ENCODE data around the gene LAMB1.

DNA sequence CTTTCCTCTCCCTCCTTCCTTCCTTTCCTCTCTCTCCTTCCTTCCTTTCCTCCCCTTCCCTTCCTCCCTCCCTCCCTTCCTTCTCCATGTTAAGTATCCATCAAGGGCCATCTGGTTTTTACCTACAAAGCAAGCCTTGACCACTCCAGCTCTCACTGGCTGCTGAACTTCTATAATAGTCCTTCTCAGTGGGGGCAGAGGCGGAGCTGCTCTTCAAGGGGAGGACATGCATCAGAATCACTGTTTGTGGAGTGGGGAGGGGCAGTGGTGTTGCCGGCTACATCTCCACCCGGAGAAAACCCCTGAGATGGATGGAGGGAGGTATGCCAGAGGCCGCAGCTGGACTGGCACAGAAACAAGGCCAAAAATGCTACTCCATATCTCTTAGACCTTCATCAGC is 25.9 kb downstream of the LAMB1 start:
- TF ChIP-seq MAFG (CRISPR knock-in tag; IDR thresholded peaks at IDR 0.05) (no peak), RFX5 (IDR thresholded peaks at IDR 0.05; ENCODE audit: low read depth, low read length) (no peak), ZNF101 (CRISPR knock-in tag; IDR thresholded peaks at IDR 0.05; ENCODE audit: borderline replicate concordance, low read depth) (no peak), CREM (IDR thresholded peaks at IDR 0.05) (no peak), CREM (CRISPR knock-in tag; IDR thresholded peaks at IDR 0.05) (no peak), ZNF615 (CRISPR knock-in tag; IDR thresholded peaks at IDR 0.05; ENCODE audit: borderline replicate concordance) (no peak), KDM1A (CRISPR knock-in tag; IDR thresholded peaks at IDR 0.05) (no peak), YY1 (IDR thresholded peaks at IDR 0.05; ENCODE audit: insufficient read depth, insufficient replicate concordance, low read depth, low read length) (no peak), EP300 (IDR thresholded peaks at IDR 0.05; ENCODE audit: low read depth in 2 of 2, low read length in 2 of 2) (no peak), EP300 (CRISPR knock-in tag; IDR thresholded peaks at IDR 0.05; ENCODE audit: borderline replicate concordance) (no peak), POLR2AphosphoS5 (IDR thresholded peaks at IDR 0.05; ENCODE audit: low read depth, low read length) (no peak), ZFP36L2 (CRISPR knock-in tag; IDR thresholded peaks at IDR 0.05) (no peak)
- TF ChIP-seq, protein P1, sequence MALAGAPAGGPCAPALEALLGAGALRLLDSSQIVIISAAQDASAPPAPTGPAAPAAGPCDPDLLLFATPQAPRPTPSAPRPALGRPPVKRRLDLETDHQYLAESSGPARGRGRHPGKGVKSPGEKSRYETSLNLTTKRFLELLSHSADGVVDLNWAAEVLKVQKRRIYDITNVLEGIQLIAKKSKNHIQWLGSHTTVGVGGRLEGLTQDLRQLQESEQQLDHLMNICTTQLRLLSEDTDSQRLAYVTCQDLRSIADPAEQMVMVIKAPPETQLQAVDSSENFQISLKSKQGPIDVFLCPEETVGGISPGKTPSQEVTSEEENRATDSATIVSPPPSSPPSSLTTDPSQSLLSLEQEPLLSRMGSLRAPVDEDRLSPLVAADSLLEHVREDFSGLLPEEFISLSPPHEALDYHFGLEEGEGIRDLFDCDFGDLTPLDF (CRISPR knock-in tag; IDR thresholded peaks at IDR 0.05) = no peak
- TF ChIP-seq, protein P2, sequence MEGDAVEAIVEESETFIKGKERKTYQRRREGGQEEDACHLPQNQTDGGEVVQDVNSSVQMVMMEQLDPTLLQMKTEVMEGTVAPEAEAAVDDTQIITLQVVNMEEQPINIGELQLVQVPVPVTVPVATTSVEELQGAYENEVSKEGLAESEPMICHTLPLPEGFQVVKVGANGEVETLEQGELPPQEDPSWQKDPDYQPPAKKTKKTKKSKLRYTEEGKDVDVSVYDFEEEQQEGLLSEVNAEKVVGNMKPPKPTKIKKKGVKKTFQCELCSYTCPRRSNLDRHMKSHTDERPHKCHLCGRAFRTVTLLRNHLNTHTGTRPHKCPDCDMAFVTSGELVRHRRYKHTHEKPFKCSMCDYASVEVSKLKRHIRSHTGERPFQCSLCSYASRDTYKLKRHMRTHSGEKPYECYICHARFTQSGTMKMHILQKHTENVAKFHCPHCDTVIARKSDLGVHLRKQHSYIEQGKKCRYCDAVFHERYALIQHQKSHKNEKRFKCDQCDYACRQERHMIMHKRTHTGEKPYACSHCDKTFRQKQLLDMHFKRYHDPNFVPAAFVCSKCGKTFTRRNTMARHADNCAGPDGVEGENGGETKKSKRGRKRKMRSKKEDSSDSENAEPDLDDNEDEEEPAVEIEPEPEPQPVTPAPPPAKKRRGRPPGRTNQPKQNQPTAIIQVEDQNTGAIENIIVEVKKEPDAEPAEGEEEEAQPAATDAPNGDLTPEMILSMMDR (CRISPR knock-in tag; IDR thresholded peaks at IDR 0.05) = no peak

All from HepG2 (cell line).